NCI-H146 treated with DMSO at 0.1 percent for 48 hours (cell line): ENCODE data around the gene FOXL2NB.

Experiments used
- DNase-seq: peaks from one replicate; lab custom pipeline; 2025; ENCODE audit not compliant: unreplicated experiment; lab: John Stamatoyannopoulos, UW

The FOXL2NB gene

GRCh38 chr3:138928727-138929372, 18.2 kb upstream of the FOXL2NB start:
- DNase-seq: no peak

GRCh38 chr3:138933068-138933668, 13.8 kb upstream of the FOXL2NB start:
- DNase-seq: no peak

- no peak for DNase-seq
Observed at GRCh38 chr3:138933981-138934691, 12.9 kb upstream of the FOXL2NB start.

- no peak for DNase-seq
Observed at GRCh38 chr3:138935505-138935862, 11.5 kb upstream of the FOXL2NB start.

- DNase-seq: no peak
Observed at GRCh38 chr3:138935863-138936740, 10.9 kb upstream of the FOXL2NB start.

GRCh38 chr3:138936741-138937689, 10.0 kb upstream of the FOXL2NB start:
- DNase-seq: no peak

- DNase-seq: no peak
Observed at GRCh38 chr3:138937690-138938055, 9.3 kb upstream of the FOXL2NB start.

GRCh38 chr3:138938056-138938876, 8.8 kb upstream of the FOXL2NB start:
- DNase-seq: no peak

- no peak for DNase-seq
Observed at GRCh38 chr3:138938877-138939560, 8.0 kb upstream of the FOXL2NB start.

GRCh38 chr3:138939561-138940241, 7.3 kb upstream of the FOXL2NB start:
- DNase-seq: no peak

GRCh38 chr3:138940446-138940845, 6.6 kb upstream of the FOXL2NB start:
- no peak for DNase-seq

GRCh38 chr3:138941259-138941885, 5.6 kb upstream of the FOXL2NB start:
- peak; percentile 13 for DNase-seq

GRCh38 chr3:138942271-138942670, 4.7 kb upstream of the FOXL2NB start:
- DNase-seq: no peak

- no peak for DNase-seq
Observed at GRCh38 chr3:138942861-138943623, 4.0 kb upstream of the FOXL2NB start.

- DNase-seq: no peak
Observed at GRCh38 chr3:138943724-138944653, 3.0 kb upstream of the FOXL2NB start.

GRCh38 chr3:138944654-138944928, 2.4 kb upstream of the FOXL2NB start:
- DNase-seq: no peak
